Cardiac muscle cell (in vitro differentiated cells and primary cell): ENCODE results near the gene RTL5. TPM values are rescaled to one million over a fixed set of nuclear protein-coding genes. Genes with fewer than 3 reads are reported as not detected.

ENCODE experiments used
- DNase-seq, 2 donors: peaks; one replicate each; pipeline versions ENCODE4 v3.0.0 to v3.0.0-alpha.2; 2010 to 2017; ENCODE audit warnings: low read depth in 1 of 2, low spot score in 1 of 2
- H3K27ac ChIP-seq: fragments of 200-600 bp; sonication (generic); 2 replicates; pipeline ENCODE4 v1.5.1; 2016
- H3K27me3 ChIP-seq: fragments of 200-600 bp; sonication (generic); 2 replicates; pipeline ENCODE4 v1.6.0; 2016; ENCODE audit warnings: control low read depth
- H3K36me3 ChIP-seq: fragments of 200-600 bp; sonication (generic); 2 replicates; pipeline ENCODE4 v1.5.1; 2016; ENCODE audit warnings: control low read depth
- H3K4me1 ChIP-seq: fragments of 200-600 bp; sonication (generic); 2 replicates; pipeline ENCODE4 v1.8.1; 2017; ENCODE audit warnings: low read depth, mild to moderate bottlenecking, mixed run types
- H3K4me3 ChIP-seq: fragments of 200-600 bp; sonication (generic); 2 replicates; pipeline ENCODE4 v1.5.1; 2016; ENCODE audit warnings: mild to moderate bottlenecking
- H3K9me3 ChIP-seq: fragments of 200-600 bp; sonication (generic); 2 replicates; pipeline ENCODE4 v1.5.1; 2017; ENCODE audit warnings: low read depth, mild to moderate bottlenecking, control low read depth
- polyA plus RNA-seq: library from polyadenylated mRNA; unstranded; fragments of >200 nt; fragmentation: Nextera tagmentation; extraction: Ambion mirVana; gene quantifications from 2 replicates; pipeline ENCODE4 v1.2.1, GENCODE V29; 2016
- total RNA-seq: library from RNA; depleted of rRNA; stranded (reverse); fragments of >200 nt; gene quantifications from 2 replicates; pipeline ENCODE4 v1.2.3, GENCODE V29; 2016
- TF ChIP-seq, protein P1 (sequence below): IDR thresholded peaks from 2 replicates; pipeline ENCODE4 v1.5.1; 2012; ENCODE audit warnings: low read depth, mild to moderate bottlenecking, low read length

The RTL5 gene
- total and polyA plus RNA-seq, 2 experiments from 2014 or later, result 8.3 to 11.6 TPM

DNA sequence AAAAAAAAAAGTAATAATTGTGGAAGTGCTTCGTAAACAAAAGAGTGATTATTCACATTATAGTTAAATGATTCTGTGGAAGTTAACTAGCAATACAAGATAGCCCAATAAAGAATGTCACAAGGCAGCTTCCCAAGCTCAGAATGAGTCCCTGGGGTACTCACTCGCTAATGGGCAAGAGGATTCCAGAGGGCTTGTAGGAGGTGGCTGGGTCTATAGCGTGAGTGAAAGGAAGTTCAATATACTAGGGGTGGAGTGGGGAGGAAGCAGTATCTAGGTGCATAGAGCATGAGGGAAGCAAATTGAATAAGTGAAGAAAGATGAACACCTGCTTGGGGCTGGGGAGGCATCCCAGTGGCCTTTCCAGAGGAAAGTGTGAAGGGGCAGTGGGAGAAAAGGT, 42.5 kb downstream of the RTL5 start:
- no peak for DNase-seq
- H3K4me1 ChIP-seq, result peaks cover under 1% of the 10 kb centered on the region

DNA sequence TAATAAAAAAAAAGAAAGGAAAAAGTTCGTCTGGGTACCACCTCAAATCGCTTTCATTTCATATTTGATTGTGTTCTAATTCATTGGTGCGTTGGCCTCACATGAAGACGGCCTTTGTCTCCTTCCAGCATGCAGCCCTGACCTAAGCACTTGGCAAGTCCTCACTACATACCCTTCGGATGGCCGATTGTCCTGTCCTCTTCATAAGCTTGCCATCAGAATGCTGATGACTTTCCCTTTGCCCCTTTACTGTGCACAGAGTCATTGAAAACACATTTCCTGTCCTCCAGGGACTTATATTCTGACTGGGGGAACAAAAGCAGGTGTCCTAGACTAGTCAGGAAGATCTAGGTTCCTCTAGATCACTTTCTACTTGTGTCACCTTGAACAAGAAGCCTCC, 43.0 kb downstream of the RTL5 start:
- DNase-seq, result no peak
- TF ChIP-seq, protein P1, sequence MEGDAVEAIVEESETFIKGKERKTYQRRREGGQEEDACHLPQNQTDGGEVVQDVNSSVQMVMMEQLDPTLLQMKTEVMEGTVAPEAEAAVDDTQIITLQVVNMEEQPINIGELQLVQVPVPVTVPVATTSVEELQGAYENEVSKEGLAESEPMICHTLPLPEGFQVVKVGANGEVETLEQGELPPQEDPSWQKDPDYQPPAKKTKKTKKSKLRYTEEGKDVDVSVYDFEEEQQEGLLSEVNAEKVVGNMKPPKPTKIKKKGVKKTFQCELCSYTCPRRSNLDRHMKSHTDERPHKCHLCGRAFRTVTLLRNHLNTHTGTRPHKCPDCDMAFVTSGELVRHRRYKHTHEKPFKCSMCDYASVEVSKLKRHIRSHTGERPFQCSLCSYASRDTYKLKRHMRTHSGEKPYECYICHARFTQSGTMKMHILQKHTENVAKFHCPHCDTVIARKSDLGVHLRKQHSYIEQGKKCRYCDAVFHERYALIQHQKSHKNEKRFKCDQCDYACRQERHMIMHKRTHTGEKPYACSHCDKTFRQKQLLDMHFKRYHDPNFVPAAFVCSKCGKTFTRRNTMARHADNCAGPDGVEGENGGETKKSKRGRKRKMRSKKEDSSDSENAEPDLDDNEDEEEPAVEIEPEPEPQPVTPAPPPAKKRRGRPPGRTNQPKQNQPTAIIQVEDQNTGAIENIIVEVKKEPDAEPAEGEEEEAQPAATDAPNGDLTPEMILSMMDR, result no peak
- Histone ChIP-seq H3K27me3 (no peaks in the 10 kb centered on the region), H3K9me3 (no peaks in the 10 kb centered on the region), H3K36me3 (no peaks in the 10 kb centered on the region), H3K4me3 (no peak overlapping the region), H3K4me1 (no peaks in the 10 kb centered on the region), H3K27ac (no peak overlapping the region)

More for the DNA sequence above, 42.5 kb downstream of the RTL5 start:
- H3K36me3 ChIP-seq, result no peaks in the 10 kb centered on the region
- TF ChIP-seq, protein P1, result no peak
- no peaks in the 10 kb centered on the region for H3K27me3 ChIP-seq
- no peak overlapping the region for H3K27ac ChIP-seq
- H3K4me3 ChIP-seq, result no peak overlapping the region
- H3K9me3 ChIP-seq, result no peaks in the 10 kb centered on the region

GRCh38 chrX:72086995-72087394, 44.7 kb downstream of the RTL5 start:
- Histone ChIP-seq H3K36me3 (no peaks in the 10 kb centered on the region), H3K27me3 (no peaks in the 10 kb centered on the region), H3K27ac (no peak overlapping the region), H3K9me3 (no peaks in the 10 kb centered on the region), H3K4me1 (peaks cover 14% of the 10 kb centered on the region), H3K4me3 (no peak overlapping the region)
- TF ChIP-seq, protein P1, result no peak
- no peak for DNase-seq

DNA sequence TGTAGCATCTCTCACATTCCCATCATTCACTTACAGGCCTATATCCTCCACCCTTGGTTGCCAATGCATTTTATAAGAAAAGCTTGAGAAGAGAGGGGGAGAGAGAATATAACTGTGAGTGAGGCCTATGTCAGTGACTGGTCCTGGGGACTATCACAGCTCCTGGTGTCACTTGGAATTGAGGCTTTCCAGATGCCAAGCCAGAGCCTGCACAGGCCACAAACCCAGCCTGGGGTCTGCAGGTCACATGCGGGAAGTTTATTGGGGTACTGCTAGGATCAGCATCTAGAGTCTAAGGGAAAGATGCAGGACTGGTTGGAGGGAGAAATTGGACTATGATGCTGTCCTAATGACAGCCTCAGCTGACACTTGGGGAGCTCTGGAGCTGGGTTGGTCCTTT, 47.6 kb downstream of the RTL5 start:
- no peak overlapping the region for H3K4me3 ChIP-seq
- TF ChIP-seq, protein P1, result no peak
- no peaks in the 10 kb centered on the region for H3K27me3 ChIP-seq

DNA sequence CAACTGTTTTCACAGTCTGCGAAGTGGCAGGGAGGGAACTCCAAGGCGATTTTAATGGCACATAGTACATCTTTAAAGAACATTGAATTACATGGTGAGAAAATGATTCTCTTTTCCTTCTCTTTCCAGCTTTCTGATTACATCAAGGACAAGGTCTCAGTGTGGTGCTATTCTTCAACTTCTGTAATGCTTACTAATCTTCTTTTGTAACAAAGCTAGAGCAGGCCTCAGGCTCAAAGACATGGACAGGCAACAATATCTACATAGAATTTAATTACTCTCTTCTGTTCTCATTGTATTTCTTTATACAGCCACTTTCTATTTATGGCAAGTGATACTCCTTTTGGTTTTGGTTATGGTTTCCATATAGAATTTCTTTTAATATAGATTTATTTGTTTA, 48.4 kb downstream of the RTL5 start:
- H3K36me3 ChIP-seq, result no peaks in the 10 kb centered on the region
- TF ChIP-seq, protein P1, result no peak
- no peak for DNase-seq
- peaks cover 31% of the 10 kb centered on the region for H3K4me1 ChIP-seq
- no peaks in the 10 kb centered on the region for H3K9me3 ChIP-seq
- H3K27ac ChIP-seq, result peak overlapping the region; percentile 89
- H3K4me3 ChIP-seq, result no peak overlapping the region
- no peaks in the 10 kb centered on the region for H3K27me3 ChIP-seq

More for the DNA sequence above, 47.6 kb downstream of the RTL5 start:
- no peaks in the 10 kb centered on the region for H3K9me3 ChIP-seq
- peak overlapping the region; percentile 89 for H3K27ac ChIP-seq
- no peaks in the 10 kb centered on the region for H3K36me3 ChIP-seq
- DNase-seq, result peak in 1 of 2 donors; percentile 9
- H3K4me1 ChIP-seq, result peaks cover 31% of the 10 kb centered on the region
